HCT116 (cell line): ENCODE data around the gene HLCS. TPM values are rescaled to one million over a fixed set of nuclear protein-coding genes. Genes with fewer than 3 reads are reported as not detected.

Source experiments
- ATAC-seq: fragments of 200-7000 bp; cut with Tn5 transposase; 2 replicates; pipeline ENCODE4 v1.9.1; 2020; ENCODE audit warnings: mild to moderate bottlenecking, moderate library complexity
- BruUV-seq: library from RNA; stranded (reverse); fragments of 400-500 nt; replicated peaks from 2 replicates; lab custom pipeline; 2021; lab: Mats Ljungman, UMichigan
- CTCF ChIA-PET: fragments of 300-600 bp; sonication (Branson Sonifier 250); formaldehyde crosslinking; loops from one replicate; lab custom pipeline; 2021; ENCODE audit warnings: antibody characterized with exemption; lab: Charles Lee
- POLR2A ChIA-PET: fragments of 300-600, 350-600 bp; sonication (Branson Sonifier 250); formaldehyde crosslinking; loops from one replicate; lab custom pipeline; 2021; ENCODE audit warnings: antibody characterized with exemption; lab: Charles Lee
- RAD21 ChIA-PET, 2 experiments: fragments of 300-600 bp; sonication (Branson Sonifier 250); formaldehyde crosslinking; loops; one replicate each; lab custom pipeline; 2023; ENCODE audit warnings: low total read pairs in 2 of 2; ENCODE audit not compliant: uncharacterized antibody in 2 of 2, unreplicated experiment in 2 of 2, low non-redundant PET in 1 of 2; lab: Charles Lee
- DNase-seq: peaks from one replicate; pipeline ENCODE4 v3.0.0-alpha.2; 2010; ENCODE audit warnings: low read depth, low spot score
- H2AFZ ChIP-seq: fragments of 200-600 bp; shearing (Covaris generic), sonication (generic); 2 replicates; pipeline ENCODE4 v1.6.1; 2017; ENCODE audit warnings: low read depth, mixed run types, mixed read lengths, antibody characterized with exemption, low read length; ENCODE audit not compliant: poor library complexity, severe bottlenecking
- H3K27ac ChIP-seq: 2 replicates; pipeline ENCODE4 v1.5.1; 2012; ENCODE audit warnings: low read depth, low read length
- H3K27me3 ChIP-seq: fragments of 200-600 bp; sonication (generic); 2 replicates; pipeline ENCODE4 v1.6.1; 2016; ENCODE audit warnings: mixed run types, low read length, mixed read lengths; ENCODE audit not compliant: insufficient read depth
- H3K36me3 ChIP-seq, 2 experiments: fragments of 200-500 bp in 1 of 2; fragments of 200-600 bp in 1 of 2; sonication (Bioruptor generic) in 1 of 2; sonication (generic) in 1 of 2; 2 replicates each; pipeline versions ENCODE4 v1.5.1 to v1.6.1; 2014 to 2016; ENCODE audit warnings: low read length in 2 of 2, inconsistent platforms in 1 of 2, mixed read lengths in 1 of 2, mixed run types in 1 of 2; ENCODE audit not compliant: insufficient read depth in 2 of 2, control insufficient read depth in 1 of 2
- H3K4me1 ChIP-seq, 2 experiments: fragments of 200-600 bp in 1 of 2; sonication (generic) in 1 of 2; 2 replicates each; pipeline versions ENCODE4 v1.5.1 to v1.6.1; 2012 to 2017; ENCODE audit warnings: low read length in 2 of 2, inconsistent platforms in 1 of 2, mild to moderate bottlenecking in 1 of 2, mixed read lengths in 1 of 2, mixed run types in 1 of 2, moderate library complexity in 1 of 2; ENCODE audit not compliant: insufficient read depth in 2 of 2, control insufficient read depth in 1 of 2
- H3K4me2 ChIP-seq: fragments of 200-600 bp; sonication (generic); 2 replicates; pipeline ENCODE4 v1.6.1; 2017; ENCODE audit warnings: mixed run types, low read length, mixed read lengths
- H3K4me3 ChIP-seq, 2 experiments: fragments of 200-600 bp in 1 of 2; sonication (generic) in 1 of 2; replicated peaks in 1 of 2; 2 replicates each; pipeline ENCODE4 v1.5.1; 2011 to 2016; ENCODE audit warnings: low read length in 2 of 2, control low read depth in 1 of 2, low read depth in 1 of 2, mild to moderate bottlenecking in 1 of 2, mixed read lengths in 1 of 2, mixed run types in 1 of 2
- H3K79me2 ChIP-seq: fragments of 200-600 bp; sonication (generic); 2 replicates; pipeline ENCODE4 v1.6.1; 2017; ENCODE audit warnings: mild to moderate bottlenecking, mixed run types, low read length, moderate library complexity, mixed read lengths; ENCODE audit not compliant: insufficient read depth
- H3K9ac ChIP-seq: fragments of 200-600 bp; sonication (generic); 2 replicates; pipeline ENCODE4 v1.6.1; 2016; ENCODE audit warnings: low read length, mixed read lengths
- H3K9me2 ChIP-seq: fragments of 200-600 bp; sonication (generic), shearing (Covaris generic); 2 replicates; pipeline ENCODE4 v1.6.1; 2017; ENCODE audit warnings: mixed run types, mild to moderate bottlenecking, moderate library complexity; ENCODE audit not compliant: insufficient read depth
- H3K9me3 ChIP-seq, 2 experiments: fragments of 200-500 bp in 1 of 2; fragments of 200-600 bp in 1 of 2; sonication (Bioruptor generic) in 1 of 2; sonication (generic) in 1 of 2; 2 replicates each; pipeline ENCODE4 v1.6.1; 2014 to 2017; ENCODE audit warnings: low read length in 2 of 2, mixed read lengths in 2 of 2, inconsistent platforms in 1 of 2, low read depth in 1 of 2, mild to moderate bottlenecking in 1 of 2, mixed run types in 1 of 2, moderate library complexity in 1 of 2; ENCODE audit not compliant: control insufficient read depth in 1 of 2, insufficient read depth in 1 of 2
- H4K20me1 ChIP-seq: fragments of 200-600 bp; sonication (generic), shearing (Covaris generic); 2 replicates; pipeline ENCODE4 v1.6.1; 2017; ENCODE audit warnings: mixed run types, mild to moderate bottlenecking, moderate library complexity; ENCODE audit not compliant: insufficient read depth
- CEBPB ChIP-seq: IDR thresholded peaks from 2 replicates; pipeline ENCODE4 v1.6.1; 2012; ENCODE audit warnings: low read depth
- ELF1 ChIP-seq: IDR thresholded peaks from 2 replicates; pipeline ENCODE4 v1.6.1; 2012; ENCODE audit warnings: low read depth, borderline replicate concordance
- EZH2 ChIP-seq: fragments of 200-600 bp; sonication (generic); IDR thresholded peaks from 2 replicates; pipeline ENCODE4 v1.6.1; 2017; ENCODE audit warnings: antibody characterized with exemption, mixed run types
- JUND ChIP-seq: IDR thresholded peaks from 2 replicates; pipeline ENCODE4 v1.6.1; 2012
- POLR2AphosphoS5 ChIP-seq: IDR thresholded peaks from 2 replicates; pipeline ENCODE4 v1.6.1; 2011; ENCODE audit warnings: mild to moderate bottlenecking, low read depth, low read length, moderate library complexity
- RAD21 ChIP-seq: IDR thresholded peaks from 2 replicates; pipeline ENCODE4 v1.6.1; 2012; ENCODE audit warnings: low read depth, mild to moderate bottlenecking
- SP1 ChIP-seq: IDR thresholded peaks from 2 replicates; pipeline ENCODE4 v1.6.1; 2012; ENCODE audit warnings: low read depth
- YY1 ChIP-seq: IDR thresholded peaks from 2 replicates; pipeline ENCODE4 v1.6.1; 2011; ENCODE audit warnings: low read length, low read depth, moderate library complexity, mild to moderate bottlenecking; ENCODE audit not compliant: insufficient replicate concordance; ENCODE audit errors: extremely low read depth
- ZNF274 ChIP-seq: fragments of 200-500 bp; sonication (Bioruptor generic); IDR thresholded peaks from 2 replicates; pipeline ENCODE4 v1.6.1; 2014; ENCODE audit warnings: mild to moderate bottlenecking, low read depth, low read length, inconsistent platforms
- intact Hi-C: fragments of 100-400 bp; cut with micrococcal nuclease; formaldehyde crosslinking; loops from 2 replicates; pipeline ENCODE4 v1.10.0; 2022
- total RNA-seq: library from RNA; stranded (reverse); gene quantifications from one replicate; pipeline ENCODE4 v1.2.1, GENCODE V29; 2021; ENCODE audit not compliant: unreplicated experiment
- TF ChIP-seq, protein P1 (sequence below), 3 experiments: fragments of 200-600 bp in 1 of 3; sonication (generic) in 1 of 3; IDR thresholded peaks in 2 of 3; conservative IDR thresholded peaks in 1 of 3; 2 replicates each; pipeline ENCODE4 v1.5.1; 2012 to 2017; ENCODE audit warnings: low read depth in 2 of 3, low read length in 2 of 3, antibody characterized with exemption in 1 of 3, borderline replicate concordance in 1 of 3, control low read depth in 1 of 3, mild to moderate bottlenecking in 1 of 3, mixed read lengths in 1 of 3, mixed run types in 1 of 3, moderate library complexity in 1 of 3; ENCODE audit not compliant: insufficient read depth in 1 of 3
- TF ChIP-seq, protein P2 (sequence below): IDR thresholded peaks from 2 replicates; pipeline ENCODE4 v1.6.1; 2012; ENCODE audit warnings: low read depth
- TF ChIP-seq, protein P3 (sequence below): IDR thresholded peaks from 2 replicates; pipeline ENCODE4 v1.6.1; 2012
- TF ChIP-seq, protein P4 (sequence below): IDR thresholded peaks from 2 replicates; pipeline ENCODE4 v1.6.1; 2011; ENCODE audit warnings: mild to moderate bottlenecking, low read length, moderate library complexity; ENCODE audit not compliant: insufficient replicate concordance; ENCODE audit errors: extremely low read depth

HLCS gene
- total RNA-seq, 1 experiment from 2014 or later: 18.5 TPM

DNA sequence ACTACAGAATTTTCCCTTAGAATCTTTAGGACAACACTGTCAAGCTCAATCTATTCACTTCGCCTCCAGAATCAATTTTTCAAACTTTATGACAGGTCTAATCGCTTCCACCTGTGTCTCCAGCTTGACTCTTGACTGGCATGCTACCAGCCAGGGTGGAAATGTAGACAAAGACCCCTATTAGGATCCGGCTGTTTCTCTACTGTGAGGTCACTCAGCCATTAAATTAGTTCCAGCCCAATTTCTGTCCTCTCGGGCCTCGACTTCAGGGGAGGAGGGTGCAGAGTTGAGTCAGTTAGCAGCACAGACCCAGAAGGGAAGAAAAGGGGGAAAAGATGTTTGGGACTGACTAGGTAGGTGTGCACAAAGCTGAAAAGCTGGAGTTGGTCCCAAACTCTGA is 78.5 kb downstream of the HLCS start:
- DNase-seq: no peak
- Histone ChIP-seq H4K20me1 (no peaks in the 10 kb centered on the region), H3K4me1 (peaks cover 3 to 13% of the 10 kb centered on the region in 2 experiments; a peak in 2 of 4 replicates), H3K79me2 (no peaks in the 10 kb centered on the region), H3K4me3 (no peak overlapping the region), H3K9me3 (no peaks in the 10 kb centered on the region), H3K27ac (no peak overlapping the region), H3K9me2 (no peaks in the 10 kb centered on the region), H3K9ac (no peak overlapping the region), H3K27me3 (no peaks in the 10 kb centered on the region), H3K36me3 (no peaks in the 10 kb centered on the region), H3K4me2 (no peak overlapping the region), H2AFZ (no peak overlapping the region)
- intact Hi-C loops: no loop called here
- TF ChIP-seq CEBPB: no peak
- TF ChIP-seq, protein P1, sequence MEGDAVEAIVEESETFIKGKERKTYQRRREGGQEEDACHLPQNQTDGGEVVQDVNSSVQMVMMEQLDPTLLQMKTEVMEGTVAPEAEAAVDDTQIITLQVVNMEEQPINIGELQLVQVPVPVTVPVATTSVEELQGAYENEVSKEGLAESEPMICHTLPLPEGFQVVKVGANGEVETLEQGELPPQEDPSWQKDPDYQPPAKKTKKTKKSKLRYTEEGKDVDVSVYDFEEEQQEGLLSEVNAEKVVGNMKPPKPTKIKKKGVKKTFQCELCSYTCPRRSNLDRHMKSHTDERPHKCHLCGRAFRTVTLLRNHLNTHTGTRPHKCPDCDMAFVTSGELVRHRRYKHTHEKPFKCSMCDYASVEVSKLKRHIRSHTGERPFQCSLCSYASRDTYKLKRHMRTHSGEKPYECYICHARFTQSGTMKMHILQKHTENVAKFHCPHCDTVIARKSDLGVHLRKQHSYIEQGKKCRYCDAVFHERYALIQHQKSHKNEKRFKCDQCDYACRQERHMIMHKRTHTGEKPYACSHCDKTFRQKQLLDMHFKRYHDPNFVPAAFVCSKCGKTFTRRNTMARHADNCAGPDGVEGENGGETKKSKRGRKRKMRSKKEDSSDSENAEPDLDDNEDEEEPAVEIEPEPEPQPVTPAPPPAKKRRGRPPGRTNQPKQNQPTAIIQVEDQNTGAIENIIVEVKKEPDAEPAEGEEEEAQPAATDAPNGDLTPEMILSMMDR (IDR thresholded peaks at IDR 0.05 in 2 of 3, conservative IDR thresholded peaks at IDR 0.05 in 1 of 3; ENCODE audit: borderline replicate concordance in 1 of 3, insufficient read depth in 1 of 3, low read depth in 2 of 3, low read length in 2 of 3): no peak
- TF ChIP-seq RAD21: no peak
- TF ChIP-seq, protein P2, sequence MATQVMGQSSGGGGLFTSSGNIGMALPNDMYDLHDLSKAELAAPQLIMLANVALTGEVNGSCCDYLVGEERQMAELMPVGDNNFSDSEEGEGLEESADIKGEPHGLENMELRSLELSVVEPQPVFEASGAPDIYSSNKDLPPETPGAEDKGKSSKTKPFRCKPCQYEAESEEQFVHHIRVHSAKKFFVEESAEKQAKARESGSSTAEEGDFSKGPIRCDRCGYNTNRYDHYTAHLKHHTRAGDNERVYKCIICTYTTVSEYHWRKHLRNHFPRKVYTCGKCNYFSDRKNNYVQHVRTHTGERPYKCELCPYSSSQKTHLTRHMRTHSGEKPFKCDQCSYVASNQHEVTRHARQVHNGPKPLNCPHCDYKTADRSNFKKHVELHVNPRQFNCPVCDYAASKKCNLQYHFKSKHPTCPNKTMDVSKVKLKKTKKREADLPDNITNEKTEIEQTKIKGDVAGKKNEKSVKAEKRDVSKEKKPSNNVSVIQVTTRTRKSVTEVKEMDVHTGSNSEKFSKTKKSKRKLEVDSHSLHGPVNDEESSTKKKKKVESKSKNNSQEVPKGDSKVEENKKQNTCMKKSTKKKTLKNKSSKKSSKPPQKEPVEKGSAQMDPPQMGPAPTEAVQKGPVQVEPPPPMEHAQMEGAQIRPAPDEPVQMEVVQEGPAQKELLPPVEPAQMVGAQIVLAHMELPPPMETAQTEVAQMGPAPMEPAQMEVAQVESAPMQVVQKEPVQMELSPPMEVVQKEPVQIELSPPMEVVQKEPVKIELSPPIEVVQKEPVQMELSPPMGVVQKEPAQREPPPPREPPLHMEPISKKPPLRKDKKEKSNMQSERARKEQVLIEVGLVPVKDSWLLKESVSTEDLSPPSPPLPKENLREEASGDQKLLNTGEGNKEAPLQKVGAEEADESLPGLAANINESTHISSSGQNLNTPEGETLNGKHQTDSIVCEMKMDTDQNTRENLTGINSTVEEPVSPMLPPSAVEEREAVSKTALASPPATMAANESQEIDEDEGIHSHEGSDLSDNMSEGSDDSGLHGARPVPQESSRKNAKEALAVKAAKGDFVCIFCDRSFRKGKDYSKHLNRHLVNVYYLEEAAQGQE: no peak
- TF ChIP-seq YY1: no peak
- TF ChIP-seq JUND: no peak
- no peak for TF ChIP-seq SP1
- TF ChIP-seq POLR2AphosphoS5: no peak
- TF ChIP-seq, protein P3, sequence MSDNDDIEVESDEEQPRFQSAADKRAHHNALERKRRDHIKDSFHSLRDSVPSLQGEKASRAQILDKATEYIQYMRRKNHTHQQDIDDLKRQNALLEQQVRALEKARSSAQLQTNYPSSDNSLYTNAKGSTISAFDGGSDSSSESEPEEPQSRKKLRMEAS: no peak
- no peak for TF ChIP-seq EZH2
- TF ChIP-seq ZNF274: no peak
- no peak for TF ChIP-seq ELF1
- TF ChIP-seq, protein P4, sequence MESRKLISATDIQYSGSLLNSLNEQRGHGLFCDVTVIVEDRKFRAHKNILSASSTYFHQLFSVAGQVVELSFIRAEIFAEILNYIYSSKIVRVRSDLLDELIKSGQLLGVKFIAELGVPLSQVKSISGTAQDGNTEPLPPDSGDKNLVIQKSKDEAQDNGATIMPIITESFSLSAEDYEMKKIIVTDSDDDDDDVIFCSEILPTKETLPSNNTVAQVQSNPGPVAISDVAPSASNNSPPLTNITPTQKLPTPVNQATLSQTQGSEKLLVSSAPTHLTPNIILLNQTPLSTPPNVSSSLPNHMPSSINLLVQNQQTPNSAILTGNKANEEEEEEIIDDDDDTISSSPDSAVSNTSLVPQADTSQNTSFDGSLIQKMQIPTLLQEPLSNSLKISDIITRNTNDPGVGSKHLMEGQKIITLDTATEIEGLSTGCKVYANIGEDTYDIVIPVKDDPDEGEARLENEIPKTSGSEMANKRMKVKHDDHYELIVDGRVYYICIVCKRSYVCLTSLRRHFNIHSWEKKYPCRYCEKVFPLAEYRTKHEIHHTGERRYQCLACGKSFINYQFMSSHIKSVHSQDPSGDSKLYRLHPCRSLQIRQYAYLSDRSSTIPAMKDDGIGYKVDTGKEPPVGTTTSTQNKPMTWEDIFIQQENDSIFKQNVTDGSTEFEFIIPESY: no peak
- no peak for ATAC-seq
- no TSS peak for BruUV-seq
- CTCF ChIA-PET: no interaction called here
- RAD21 ChIA-PET: no interaction called here
- POLR2A ChIA-PET: no interaction called here
